ENCODE results near the gene ZNRD2. TPM values are rescaled to one million over a fixed set of nuclear protein-coding genes. Genes with fewer than 3 reads are reported as not detected.

Gene ZNRD2
- total RNA-seq, 1 donor from 2014 or later, result 30.0 TPM

GRCh38 chr11:65538232-65538914 is 31.9 kb upstream of the ZNRD2 start:
- DNase-seq (ENCODE audit: low spot score), result no peak

GRCh38 chr11:65538915-65539743 is 31.1 kb upstream of the ZNRD2 start:
- no peak for DNase-seq (ENCODE audit: low spot score)

GRCh38 chr11:65539744-65540289 is 30.5 kb upstream of the ZNRD2 start:
- peak; percentile 77 for DNase-seq (ENCODE audit: low spot score)

GRCh38 chr11:65540290-65541092 is 29.8 kb upstream of the ZNRD2 start:
- peak; percentile 89 for DNase-seq (ENCODE audit: low spot score)

- no peak for DNase-seq (ENCODE audit: low spot score)
Measured at GRCh38 chr11:65541093-65541982, 28.9 kb upstream of the ZNRD2 start.

GRCh38 chr11:65542738-65543390 is 27.4 kb upstream of the ZNRD2 start:
- DNase-seq (ENCODE audit: low spot score), result no peak

GRCh38 chr11:65545853-65546216 is 24.4 kb upstream of the ZNRD2 start:
- DNase-seq (ENCODE audit: low spot score), result no peak

GRCh38 chr11:65546217-65546958 is 23.9 kb upstream of the ZNRD2 start:
- DNase-seq (ENCODE audit: low spot score), result peak; percentile 93

- no peak for DNase-seq (ENCODE audit: low spot score)
Measured at GRCh38 chr11:65547446-65548125, 22.7 kb upstream of the ZNRD2 start.

- DNase-seq (ENCODE audit: low spot score), result no peak
Measured at GRCh38 chr11:65548395-65548794, 21.9 kb upstream of the ZNRD2 start.

- no peak for DNase-seq (ENCODE audit: low spot score)
Measured at GRCh38 chr11:65549096-65549495, 21.2 kb upstream of the ZNRD2 start.

GRCh38 chr11:65551572-65552387 is 18.5 kb upstream of the ZNRD2 start:
- DNase-seq (ENCODE audit: low spot score), result peak; percentile 62

GRCh38 chr11:65552388-65552951 is 17.8 kb upstream of the ZNRD2 start:
- DNase-seq (ENCODE audit: low spot score), result no peak

GRCh38 chr11:65553301-65554001 is 16.8 kb upstream of the ZNRD2 start:
- no peak for DNase-seq (ENCODE audit: low spot score)

- no peak for DNase-seq (ENCODE audit: low spot score)
Measured at GRCh38 chr11:65554057-65554818, 16.0 kb upstream of the ZNRD2 start.

GRCh38 chr11:65554842-65555430 is 15.3 kb upstream of the ZNRD2 start:
- DNase-seq (ENCODE audit: low spot score), result no peak
